ENCODE data around the gene TBCD. TPM values are rescaled to one million over a fixed set of nuclear protein-coding genes. Genes with fewer than 3 reads are reported as not detected.

TBCD gene
- total RNA-seq, 2 experiments from 2014 or later, result 87.8 to 145 TPM

DNA sequence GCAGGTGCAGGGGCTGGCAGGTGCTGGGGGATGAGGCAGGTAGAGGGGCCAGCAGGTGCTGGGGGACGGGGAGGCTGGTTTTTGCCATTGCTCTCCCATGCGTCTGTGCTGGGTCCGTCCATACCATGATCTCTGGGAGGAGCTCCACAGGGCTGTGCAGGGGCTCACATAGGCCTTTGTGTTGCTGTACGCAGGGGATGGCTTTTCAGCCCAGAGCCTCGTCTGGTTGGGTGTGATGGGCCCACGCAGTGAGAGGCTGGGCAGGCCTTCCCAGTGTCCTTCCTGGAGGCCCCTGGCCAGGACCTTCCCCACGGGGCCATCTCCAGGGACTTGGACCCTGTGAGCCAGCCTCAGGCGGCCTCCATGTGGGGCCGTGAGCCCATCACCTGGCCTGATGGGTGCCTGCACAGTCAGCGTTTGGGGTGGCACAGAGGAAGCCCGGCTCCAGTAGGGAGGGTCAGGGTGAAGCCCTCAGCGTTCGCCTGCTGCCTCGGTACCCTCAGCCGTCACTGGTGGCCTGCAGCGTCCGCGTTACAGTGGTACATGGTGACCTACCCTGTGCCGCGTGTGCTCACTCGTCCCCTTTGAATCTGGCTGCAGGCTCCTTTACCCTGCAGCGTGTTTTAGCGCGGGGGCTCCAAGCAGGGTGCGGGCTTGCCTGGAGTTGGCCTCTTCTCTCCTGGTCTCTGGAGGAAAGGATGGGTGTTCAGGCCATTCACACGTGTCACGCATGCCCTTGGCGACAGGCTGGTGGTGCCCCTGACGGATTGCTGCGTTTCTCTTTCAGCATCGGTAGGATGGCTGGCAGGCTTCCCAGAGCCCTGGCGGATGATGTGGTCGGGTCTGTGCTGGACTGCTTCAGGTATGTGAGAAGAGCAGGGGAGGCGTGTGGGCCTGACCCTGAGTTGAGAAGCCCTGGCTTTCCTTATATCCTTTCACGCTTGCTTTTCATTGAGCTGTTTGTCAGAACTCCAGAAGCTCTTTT, 57.3 kb downstream of the TBCD start:
- no peak overlapping the region for H3K4me3 ChIP-seq (ENCODE audit: low read depth, low read length, poor library complexity, severe bottlenecking)
- H3K9me2 ChIP-seq (ENCODE audit: insufficient read depth, low read length), result no peaks in the 10 kb centered on the region
- no peaks in the 10 kb centered on the region for H3K79me2 ChIP-seq (ENCODE audit: insufficient read depth, low read depth, low read length)
- peaks cover 56% of the 10 kb centered on the region for H3K36me3 ChIP-seq (ENCODE audit: insufficient read depth, low read length)
- H4K20me1 ChIP-seq (ENCODE audit: insufficient read depth, low read length), result no peaks in the 10 kb centered on the region
- no peaks in the 10 kb centered on the region for H3K9me3 ChIP-seq (ENCODE audit: low read length)
- no peaks in the 10 kb centered on the region for H3K4me1 ChIP-seq (ENCODE audit: insufficient read depth, low read length, poor library complexity, severe bottlenecking)
- TF ChIP-seq EZH2phosphoT487 (IDR thresholded peaks at IDR 0.05; ENCODE audit: borderline replicate concordance, low read depth, low read length), result no peak
- TF ChIP-seq, protein P1, sequence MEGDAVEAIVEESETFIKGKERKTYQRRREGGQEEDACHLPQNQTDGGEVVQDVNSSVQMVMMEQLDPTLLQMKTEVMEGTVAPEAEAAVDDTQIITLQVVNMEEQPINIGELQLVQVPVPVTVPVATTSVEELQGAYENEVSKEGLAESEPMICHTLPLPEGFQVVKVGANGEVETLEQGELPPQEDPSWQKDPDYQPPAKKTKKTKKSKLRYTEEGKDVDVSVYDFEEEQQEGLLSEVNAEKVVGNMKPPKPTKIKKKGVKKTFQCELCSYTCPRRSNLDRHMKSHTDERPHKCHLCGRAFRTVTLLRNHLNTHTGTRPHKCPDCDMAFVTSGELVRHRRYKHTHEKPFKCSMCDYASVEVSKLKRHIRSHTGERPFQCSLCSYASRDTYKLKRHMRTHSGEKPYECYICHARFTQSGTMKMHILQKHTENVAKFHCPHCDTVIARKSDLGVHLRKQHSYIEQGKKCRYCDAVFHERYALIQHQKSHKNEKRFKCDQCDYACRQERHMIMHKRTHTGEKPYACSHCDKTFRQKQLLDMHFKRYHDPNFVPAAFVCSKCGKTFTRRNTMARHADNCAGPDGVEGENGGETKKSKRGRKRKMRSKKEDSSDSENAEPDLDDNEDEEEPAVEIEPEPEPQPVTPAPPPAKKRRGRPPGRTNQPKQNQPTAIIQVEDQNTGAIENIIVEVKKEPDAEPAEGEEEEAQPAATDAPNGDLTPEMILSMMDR (conservative IDR thresholded peaks at IDR 0.05; ENCODE audit: low read length), result no peak
- H3K4me2 ChIP-seq (ENCODE audit: low read length), result no peak overlapping the region
- CTCF ChIA-PET (ENCODE audit: unreplicated experiment), result no interaction called here
- H2AFZ ChIP-seq (ENCODE audit: low read length), result no peak overlapping the region
- intact Hi-C loops (cut with micrococcal nuclease; ENCODE audit: unreplicated experiment), result no loop called here
- no TSS peak for BruUV-seq (replicated peaks)
- POLR2A ChIA-PET, result no interaction called here
- no peak overlapping the region for H3K27ac ChIP-seq (ENCODE audit: low read depth, low read length, poor library complexity, severe bottlenecking)
- no peak for DNase-seq (ENCODE audit: low spot score)

DNA sequence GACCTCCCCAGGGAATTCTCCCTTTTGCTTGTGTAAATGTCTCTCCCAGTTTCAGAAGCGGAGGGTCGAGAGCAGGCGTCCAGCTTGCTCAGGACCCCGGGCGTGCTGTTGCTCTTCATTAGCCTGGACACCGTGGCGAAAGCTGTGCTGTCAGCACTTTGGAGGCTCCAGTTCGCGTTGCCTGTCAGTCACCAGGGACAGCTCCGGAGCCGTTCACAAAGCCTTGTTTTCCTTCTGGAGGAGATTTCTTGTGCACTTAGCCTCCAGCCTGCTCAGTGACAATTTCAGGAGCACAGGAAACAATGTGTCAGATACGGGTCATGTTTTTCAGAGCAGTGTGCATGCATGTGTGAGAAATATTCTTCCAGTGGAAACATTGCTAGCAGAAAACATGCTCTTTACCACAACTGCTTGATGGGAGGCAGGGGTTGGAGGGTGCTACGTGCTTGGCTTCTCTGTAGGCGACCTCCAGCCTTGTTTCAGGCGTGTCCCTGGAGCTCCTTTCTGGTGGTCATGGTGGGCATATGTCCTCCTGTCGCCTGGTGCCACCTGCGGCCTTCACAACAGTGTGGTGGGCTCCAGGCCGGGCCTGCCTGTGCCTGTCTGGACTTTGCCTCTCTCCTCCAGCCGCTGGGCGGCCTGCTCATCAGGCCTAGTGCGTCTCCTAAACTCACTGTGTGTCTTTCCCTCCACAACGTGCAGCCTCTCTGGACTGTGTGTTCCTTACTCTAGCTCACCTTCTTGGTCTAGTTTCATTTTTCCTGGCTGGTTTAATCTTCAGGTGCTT, 59.0 kb downstream of the TBCD start:
- BruUV-seq (replicated peaks), result no TSS peak
- no peak for DNase-seq (ENCODE audit: low spot score)
- CTCF ChIA-PET (ENCODE audit: unreplicated experiment), result interaction anchor here (0.6 kb wide), 1 partner anchor 280 kb away, joined by 3 read pairs; no protein-coding TSS in a partner anchor
- H3K36me3 ChIP-seq (ENCODE audit: insufficient read depth, low read length), result peaks cover 67% of the 10 kb centered on the region
- H3K9me2 ChIP-seq (ENCODE audit: insufficient read depth, low read length), result no peaks in the 10 kb centered on the region
- H3K4me3 ChIP-seq (ENCODE audit: low read depth, low read length, poor library complexity, severe bottlenecking), result no peak overlapping the region
- H3K27ac ChIP-seq (ENCODE audit: low read depth, low read length, poor library complexity, severe bottlenecking), result no peak overlapping the region
- H2AFZ ChIP-seq (ENCODE audit: low read length), result no peak overlapping the region
- no peaks in the 10 kb centered on the region for H3K4me1 ChIP-seq (ENCODE audit: insufficient read depth, low read length, poor library complexity, severe bottlenecking)
- no peak overlapping the region for H3K4me2 ChIP-seq (ENCODE audit: low read length)
- no peaks in the 10 kb centered on the region for H4K20me1 ChIP-seq (ENCODE audit: insufficient read depth, low read length)
- H3K9me3 ChIP-seq (ENCODE audit: low read length), result no peaks in the 10 kb centered on the region
- POLR2A ChIA-PET, result no interaction called here
- intact Hi-C loops (cut with micrococcal nuclease; ENCODE audit: unreplicated experiment), result no loop called here
- TF ChIP-seq, protein P1 (conservative IDR thresholded peaks at IDR 0.05; ENCODE audit: low read length), result no peak
- no peak for TF ChIP-seq EZH2phosphoT487 (IDR thresholded peaks at IDR 0.05; ENCODE audit: borderline replicate concordance, low read depth, low read length)
- H3K79me2 ChIP-seq (ENCODE audit: insufficient read depth, low read depth, low read length), result no peaks in the 10 kb centered on the region

All from OCI-LY7 (cell line).